ENCODE measurements around the gene POLR1A. TPM values are rescaled to one million over a fixed set of nuclear protein-coding genes. Genes with fewer than 3 reads are reported as not detected.
A peak's percentile ranks its signal among the peaks of the same experiment; 100 is the strongest.

Gene POLR1A
- total and polyA plus RNA-seq, 4 experiments from 2014 or later = 0.87 to 25.8 (median 13.5) TPM

DNA sequence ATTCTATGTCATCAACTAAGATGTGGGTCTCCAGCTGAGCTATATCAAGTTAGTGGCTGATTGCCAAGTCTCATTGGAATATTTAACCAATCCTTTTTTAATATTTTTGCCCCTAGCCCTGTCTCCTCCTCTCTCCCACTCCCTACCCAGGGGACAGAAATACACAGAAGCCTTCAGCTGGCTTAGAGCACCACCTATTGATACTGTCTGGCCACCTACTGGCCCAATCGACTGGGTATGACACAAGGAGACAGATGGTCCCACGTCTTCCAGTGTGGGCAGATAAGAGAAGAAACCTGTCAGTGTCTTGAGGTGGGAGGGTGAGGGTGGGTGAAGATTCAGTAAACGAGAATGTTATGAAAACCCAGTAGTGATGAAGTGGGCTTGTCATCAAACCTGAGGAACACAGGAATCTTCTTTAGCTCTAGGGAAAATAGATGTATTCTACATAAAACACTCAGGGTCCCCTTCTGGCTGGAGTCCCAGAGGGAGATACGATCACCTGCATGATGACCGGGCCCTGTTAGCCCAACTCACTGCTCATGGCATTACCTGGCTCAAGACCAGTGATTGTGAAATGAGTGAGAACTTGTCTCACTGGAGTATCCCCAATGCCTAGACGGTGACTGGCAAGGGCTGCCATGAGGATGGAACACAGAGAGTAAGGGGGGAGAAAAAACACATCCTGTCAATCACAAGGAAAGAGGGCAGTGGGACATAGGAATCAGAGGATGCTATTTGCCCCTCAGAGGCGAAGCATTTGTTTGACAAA, 26.7 kb downstream of the POLR1A start:
- Mint-ChIP-seq H3K27ac (peak overlapping the region in 6 of 7 donors; percentile 82 to 96 (median 85)), H3K27me3 (no peaks in the 10 kb centered on the region), H3K36me3 (peaks cover 23 to 44% of the 10 kb centered on the region in 2 donors), H3K4me1 (peaks cover 15 to 54% (median 37%) of the 10 kb centered on the region in 4 donors), H3K4me3 (peak overlapping the region in 1 of 8 donors; percentile 48), H3K9me3 (no peaks in the 10 kb centered on the region)
- Histone ChIP-seq H3K27me3 (ENCODE audit: insufficient read depth, low read length) (no peaks in the 10 kb centered on the region), H3K4me3 (ENCODE audit: low read length in 2 of 2) (no peak overlapping the region), H3K9me3 (ENCODE audit: control insufficient read depth in 1 of 2, low read length in 2 of 2) (no peaks in the 10 kb centered on the region), H3K4me1 (ENCODE audit: insufficient read depth, low read length) (peaks cover 21% of the 10 kb centered on the region), H3K27ac (ENCODE audit: low read depth, low read length) (peak overlapping the region; percentile 24), H3K36me3 (ENCODE audit: insufficient read depth, low read length) (peaks cover 12% of the 10 kb centered on the region)
- ChIA-PET CTCF (ENCODE audit: partially characterized antibody) (interaction anchor here (0.8 to 11.5 kb wide), 36 partner anchors 10 to 441 kb away, joined by 3 to 548 read pairs (median 6); partner anchors contain the start of genes POLR1A, PTCD3 and ST3GAL5), POLR2A (ENCODE audit: partially characterized antibody) (interaction anchor here (1.4 to 5.3 kb wide), 9 partner anchors 27 to 251 kb away, joined by 5 to 60 read pairs (median 13); partner anchors contain the start of genes POLR1A, PTCD3 and ST3GAL5)
- intact Hi-C loops (cut with micrococcal nuclease) = no loop called here
- peak in 4 of 5 donors; percentile 41 to 50 (median 42) for DNase-seq

DNA sequence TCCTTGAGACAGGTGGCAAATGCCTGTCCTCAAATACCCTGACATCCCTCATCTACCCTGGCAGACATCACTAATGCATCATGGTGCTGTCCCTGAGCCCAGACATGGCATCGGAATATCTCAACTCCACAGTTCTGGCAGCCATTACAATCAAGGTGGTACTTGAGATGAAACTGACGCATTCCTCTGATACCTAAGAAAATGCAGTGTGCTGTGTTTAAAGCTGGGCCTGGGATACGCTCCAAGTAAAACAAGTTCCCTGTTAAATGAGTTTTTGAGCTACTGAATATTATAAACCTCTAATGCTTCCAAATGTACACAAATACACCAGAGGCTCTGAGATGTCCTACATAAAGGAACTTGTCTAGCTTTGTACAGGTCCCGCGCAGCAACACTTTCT, 29.8 kb downstream of the POLR1A start:
- Mint-ChIP-seq H3K36me3 (peaks cover 45 to 59% of the 10 kb centered on the region in 2 donors), H3K27me3 (no peaks in the 10 kb centered on the region), H3K4me3 (no peak overlapping the region), H3K9me3 (no peaks in the 10 kb centered on the region), H3K4me1 (peaks cover 17 to 46% (median 33%) of the 10 kb centered on the region in 4 donors), H3K27ac (peak overlapping the region in 1 of 7 donors; percentile 31)
- CTCF ChIA-PET (ENCODE audit: partially characterized antibody) = interaction anchor here (1.0 to 11.5 kb wide), 3 partner anchors 187 to 252 kb away, joined by 3 to 548 read pairs (median 199); partner anchors contain the start of gene ST3GAL5
- Histone ChIP-seq H3K4me1 (ENCODE audit: insufficient read depth, low read length) (peaks cover 19% of the 10 kb centered on the region), H3K27ac (ENCODE audit: low read depth, low read length) (no peak overlapping the region), H3K36me3 (ENCODE audit: insufficient read depth, low read length) (peaks cover 20% of the 10 kb centered on the region), H3K4me3 (ENCODE audit: low read length in 2 of 2) (no peak overlapping the region), H3K27me3 (ENCODE audit: insufficient read depth, low read length) (no peaks in the 10 kb centered on the region), H3K9me3 (ENCODE audit: control insufficient read depth in 1 of 2, low read length in 2 of 2) (no peaks in the 10 kb centered on the region)
- intact Hi-C loops (cut with micrococcal nuclease) = no loop called here
- no peak for DNase-seq
- POLR2A ChIA-PET (ENCODE audit: partially characterized antibody) = interaction anchor here (5.3 kb wide), 1 partner anchor 40 kb away, joined by 39 read pairs; no protein-coding TSS in a partner anchor

DNA sequence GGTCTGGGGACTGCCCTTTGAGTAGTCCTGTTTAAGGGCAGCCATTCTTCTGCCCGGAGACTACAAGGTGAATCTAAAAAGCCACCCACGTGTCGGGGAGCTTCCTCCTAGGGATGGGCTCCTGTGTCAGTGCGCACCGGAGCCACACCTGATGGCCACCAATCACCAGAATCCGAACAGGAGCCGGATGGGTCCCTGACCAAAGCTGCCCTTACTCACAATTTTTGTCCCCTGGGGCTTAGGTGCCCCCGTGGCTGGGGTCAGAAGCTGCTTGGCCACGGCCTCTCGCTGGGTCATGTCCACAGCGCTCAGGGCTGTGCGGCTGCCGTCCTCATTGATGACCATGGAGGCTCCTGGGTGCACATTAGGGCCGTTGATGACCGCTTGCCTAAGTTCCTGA, 30.9 kb downstream of the POLR1A start:
- no peaks in the 10 kb centered on the region for H3K9me3 Mint-ChIP-seq
- intact Hi-C loops (cut with micrococcal nuclease) = no loop called here
- Histone ChIP-seq H3K27me3 (ENCODE audit: insufficient read depth, low read length) (no peaks in the 10 kb centered on the region), H3K36me3 (ENCODE audit: insufficient read depth, low read length) (peaks cover 28% of the 10 kb centered on the region), H3K9me3 (ENCODE audit: control insufficient read depth in 1 of 2, low read length in 2 of 2) (no peaks in the 10 kb centered on the region), H3K4me1 (ENCODE audit: insufficient read depth, low read length) (peaks cover 9% of the 10 kb centered on the region), H3K4me3 (ENCODE audit: low read length in 2 of 2) (no peak overlapping the region), H3K27ac (ENCODE audit: low read depth, low read length) (no peak overlapping the region)
- no peaks in the 10 kb centered on the region for H3K27me3 Mint-ChIP-seq
- POLR2A ChIA-PET (ENCODE audit: partially characterized antibody) = interaction anchor here (0.8 kb wide), 1 partner anchor 37 kb away, joined by 3 read pairs; no protein-coding TSS in a partner anchor
- H3K36me3 Mint-ChIP-seq = peaks cover 56 to 66% of the 10 kb centered on the region in 2 donors
- no peak overlapping the region for H3K27ac Mint-ChIP-seq
- no peak overlapping the region for H3K4me3 Mint-ChIP-seq
- CTCF ChIA-PET (ENCODE audit: partially characterized antibody) = interaction anchor here (1.0 kb wide), 1 partner anchor 247 kb away, joined by 4 read pairs; no protein-coding TSS in a partner anchor
- H3K4me1 Mint-ChIP-seq = peaks cover 7 to 35% (median 22%) of the 10 kb centered on the region in 4 donors
- DNase-seq = no peak

DNA sequence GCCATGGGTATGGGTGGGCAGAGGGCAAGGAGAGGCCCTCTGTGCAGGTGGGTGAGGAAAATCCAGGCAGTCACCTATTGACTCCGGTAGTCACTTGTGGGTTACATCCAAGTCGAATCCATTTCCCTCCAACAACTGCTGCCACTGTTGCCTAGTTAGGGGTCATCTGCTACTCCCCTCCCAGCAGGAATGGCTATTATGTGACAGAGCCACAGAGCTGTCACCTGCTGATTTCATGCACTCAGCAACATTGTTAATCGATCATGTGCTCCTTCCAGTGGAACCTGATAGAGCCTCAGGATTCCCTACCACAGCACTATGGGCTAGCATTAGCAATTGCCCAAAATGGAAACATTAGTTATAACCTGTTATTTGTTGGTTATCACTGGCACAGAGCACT, 31.4 kb downstream of the POLR1A start:
- H3K27me3 ChIP-seq (ENCODE audit: insufficient read depth, low read length) = no peaks in the 10 kb centered on the region
- intact Hi-C loops (cut with micrococcal nuclease) = no loop called here
- ChIA-PET CTCF (ENCODE audit: partially characterized antibody) (interaction anchor here (1.0 kb wide), 1 partner anchor 247 kb away, joined by 4 read pairs; no protein-coding TSS in a partner anchor), POLR2A (ENCODE audit: partially characterized antibody) (no interaction called here)
- Mint-ChIP-seq H3K9me3 (no peaks in the 10 kb centered on the region), H3K4me3 (no peak overlapping the region), H3K4me1 (peaks cover 5 to 33% (median 19%) of the 10 kb centered on the region in 4 donors), H3K27me3 (no peaks in the 10 kb centered on the region), H3K36me3 (peaks cover 60 to 68% of the 10 kb centered on the region in 2 donors), H3K27ac (no peak overlapping the region)
- H3K9me3 ChIP-seq (ENCODE audit: control insufficient read depth in 1 of 2, low read length in 2 of 2) = no peaks in the 10 kb centered on the region
- no peak overlapping the region for H3K27ac ChIP-seq (ENCODE audit: low read depth, low read length)
- peaks cover 4% of the 10 kb centered on the region for H3K4me1 ChIP-seq (ENCODE audit: insufficient read depth, low read length)
- no peak for DNase-seq
- H3K36me3 ChIP-seq (ENCODE audit: insufficient read depth, low read length) = peaks cover 34% of the 10 kb centered on the region
- H3K4me3 ChIP-seq (ENCODE audit: low read length in 2 of 2) = no peak overlapping the region

DNA sequence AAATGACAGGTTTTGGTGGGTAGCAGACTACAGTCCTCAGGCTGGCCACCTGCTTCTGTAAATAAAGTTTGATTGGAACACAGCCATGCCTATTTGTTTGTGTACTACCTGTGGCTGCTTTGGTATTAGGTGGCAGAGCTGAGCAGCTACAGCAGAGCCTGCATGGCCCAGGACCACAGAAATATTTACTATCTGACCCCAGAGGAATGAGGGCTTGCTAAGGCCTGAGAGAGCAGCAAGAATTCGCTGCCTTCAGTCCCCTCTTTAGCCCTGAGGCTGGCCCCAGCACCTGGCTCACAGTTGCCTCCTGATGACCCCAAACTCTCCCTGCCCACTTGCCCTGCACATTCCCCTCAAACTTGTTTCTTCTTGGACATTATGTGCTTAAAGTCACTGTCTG, 32.5 kb downstream of the POLR1A start:
- Histone ChIP-seq H3K36me3 (ENCODE audit: insufficient read depth, low read length) (peaks cover 39% of the 10 kb centered on the region), H3K4me1 (ENCODE audit: insufficient read depth, low read length) (peaks cover 12% of the 10 kb centered on the region), H3K27ac (ENCODE audit: low read depth, low read length) (no peak overlapping the region), H3K9me3 (ENCODE audit: control insufficient read depth in 1 of 2, low read length in 2 of 2) (no peaks in the 10 kb centered on the region), H3K27me3 (ENCODE audit: insufficient read depth, low read length) (no peaks in the 10 kb centered on the region), H3K4me3 (ENCODE audit: low read length in 2 of 2) (no peak overlapping the region)
- Mint-ChIP-seq H3K9me3 (no peaks in the 10 kb centered on the region), H3K27ac (peak overlapping the region in 1 of 7 donors; percentile 11), H3K36me3 (peaks cover 61 to 68% of the 10 kb centered on the region in 2 donors), H3K4me3 (no peak overlapping the region), H3K4me1 (peaks cover 6 to 31% (median 15%) of the 10 kb centered on the region in 4 donors), H3K27me3 (no peaks in the 10 kb centered on the region)
- no peak for DNase-seq
- ChIA-PET POLR2A (ENCODE audit: partially characterized antibody) (no interaction called here), CTCF (ENCODE audit: partially characterized antibody) (no interaction called here)
- intact Hi-C loops (cut with micrococcal nuclease) = no loop called here

DNA sequence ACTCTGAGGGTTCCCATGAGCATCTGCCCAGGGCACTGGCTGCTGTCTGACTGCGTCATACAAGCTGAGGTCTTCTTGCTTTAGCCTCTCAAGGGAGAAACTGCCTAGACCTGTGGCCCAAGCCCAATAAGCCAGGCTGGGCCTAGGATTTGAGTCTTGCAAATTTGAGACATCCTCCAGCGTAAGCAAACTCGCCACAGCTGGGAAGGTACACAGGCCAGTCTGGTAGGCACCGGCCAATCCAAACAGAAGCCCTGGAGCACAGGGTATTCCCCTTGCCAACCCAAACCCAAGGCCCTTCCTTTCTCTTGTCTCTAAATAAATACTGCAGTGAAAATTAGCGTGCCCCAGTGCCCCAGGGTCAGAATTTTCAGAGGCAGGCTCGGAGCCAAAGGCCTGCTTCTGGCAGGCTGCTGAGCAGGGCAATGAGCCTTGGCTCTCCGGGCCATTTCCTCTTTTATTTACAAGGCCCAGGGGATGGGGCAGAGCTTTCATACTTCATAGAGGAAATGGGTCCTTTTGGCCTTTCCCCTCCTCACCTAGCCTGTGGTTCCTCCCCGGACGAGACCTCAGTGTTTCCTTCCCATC, 33.3 kb downstream of the POLR1A start:
- intact Hi-C loops (cut with micrococcal nuclease) = no loop called here
- Histone ChIP-seq H3K4me1 (ENCODE audit: insufficient read depth, low read length) (peaks cover 18% of the 10 kb centered on the region), H3K4me3 (ENCODE audit: low read length in 2 of 2) (no peak overlapping the region), H3K9me3 (ENCODE audit: control insufficient read depth in 1 of 2, low read length in 2 of 2) (no peaks in the 10 kb centered on the region), H3K27ac (ENCODE audit: low read depth, low read length) (no peak overlapping the region), H3K27me3 (ENCODE audit: insufficient read depth, low read length) (no peaks in the 10 kb centered on the region), H3K36me3 (ENCODE audit: insufficient read depth, low read length) (peaks cover 39% of the 10 kb centered on the region)
- ChIA-PET CTCF (ENCODE audit: partially characterized antibody) (no interaction called here), POLR2A (ENCODE audit: partially characterized antibody) (no interaction called here)
- peaks cover 52 to 66% of the 10 kb centered on the region in 2 donors for H3K36me3 Mint-ChIP-seq
- peak overlapping the region in 4 of 7 donors; percentile 22 to 85 (median 54) for H3K27ac Mint-ChIP-seq
- H3K27me3 Mint-ChIP-seq = no peaks in the 10 kb centered on the region
- H3K9me3 Mint-ChIP-seq = no peaks in the 10 kb centered on the region
- no peak overlapping the region for H3K4me3 Mint-ChIP-seq
- H3K4me1 Mint-ChIP-seq = peaks cover 9 to 30% (median 17%) of the 10 kb centered on the region in 4 donors
- DNase-seq = no peak

DNA sequence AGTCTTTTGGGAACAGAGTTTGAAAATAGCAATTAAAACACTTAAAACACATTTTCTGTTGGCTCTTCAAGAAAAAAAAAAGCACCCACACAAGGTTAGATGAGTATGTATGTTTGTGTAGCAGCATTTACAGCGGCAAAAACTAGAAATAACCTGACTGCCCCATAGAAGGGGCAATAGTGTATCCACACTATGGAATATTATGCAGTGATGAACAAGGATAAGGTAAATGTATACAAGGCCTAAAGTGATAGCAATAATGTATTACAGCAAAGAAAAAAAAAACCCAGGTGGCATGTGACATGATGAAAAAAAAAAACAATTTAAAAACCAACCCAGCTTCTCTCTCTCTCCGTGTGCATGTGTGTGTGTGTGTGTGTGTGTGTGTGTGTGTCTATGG, 34.8 kb downstream of the POLR1A start:
- H3K4me1 Mint-ChIP-seq = peaks cover 9 to 21% (median 12%) of the 10 kb centered on the region in 4 donors
- H3K4me3 Mint-ChIP-seq = no peak overlapping the region
- H3K4me3 ChIP-seq (ENCODE audit: low read length in 2 of 2) = no peak overlapping the region
- H3K9me3 ChIP-seq (ENCODE audit: control insufficient read depth in 1 of 2, low read length in 2 of 2) = no peaks in the 10 kb centered on the region
- peaks cover 53 to 63% of the 10 kb centered on the region in 2 donors for H3K36me3 Mint-ChIP-seq
- H3K36me3 ChIP-seq (ENCODE audit: insufficient read depth, low read length) = peaks cover 31% of the 10 kb centered on the region
- no peaks in the 10 kb centered on the region for H3K9me3 Mint-ChIP-seq
- no peak for DNase-seq
- CTCF ChIA-PET (ENCODE audit: partially characterized antibody) = interaction anchor here (0.9 to 4.5 kb wide), 3 partner anchors 9 to 243 kb away, joined by 3 to 26 read pairs (median 4); no protein-coding TSS in a partner anchor
- peaks cover 18% of the 10 kb centered on the region for H3K4me1 ChIP-seq (ENCODE audit: insufficient read depth, low read length)
- no peaks in the 10 kb centered on the region for H3K27me3 ChIP-seq (ENCODE audit: insufficient read depth, low read length)
- no peaks in the 10 kb centered on the region for H3K27me3 Mint-ChIP-seq
- peak overlapping the region in 1 of 7 donors; percentile 35 for H3K27ac Mint-ChIP-seq
- H3K27ac ChIP-seq (ENCODE audit: low read depth, low read length) = no peak overlapping the region
- intact Hi-C loops (cut with micrococcal nuclease) = no loop called here
- POLR2A ChIA-PET (ENCODE audit: partially characterized antibody) = interaction anchor here (0.6 to 0.7 kb wide), 2 partner anchors 29 to 182 kb away, joined by 3 to 4 read pairs; partner anchors contain the start of gene ST3GAL5

Measured in CD4-positive, alpha-beta memory T cell (primary cell).